H1 (cell line): ENCODE results near the gene TAF11L14. TPM values are rescaled to one million over a fixed set of nuclear protein-coding genes. Genes with fewer than 3 reads are reported as not detected.

Source experiments
- ATF3 ChIP-seq: IDR thresholded peaks from 2 replicates; pipeline ENCODE4 v1.6.1; 2011; ENCODE audit warnings: low read depth, mild to moderate bottlenecking, low read length; ENCODE audit not compliant: insufficient read depth
- CBX5 ChIP-seq: fragments of 300-800, 300-1000 bp; sonication (generic); IDR thresholded peaks from 2 replicates; pipeline ENCODE4 v1.7.1; 2016; ENCODE audit warnings: antibody characterized with exemption, low read length, low read depth
- CTCF ChIP-seq, 3 experiments: IDR thresholded peaks; 1 replicate in 2 of 3; 2 replicates in 1 of 3; pipeline versions ENCODE4 v1.5.1 to v1.6.1; 2011; ENCODE audit warnings: low read length in 3 of 3, mild to moderate bottlenecking in 3 of 3, inconsistent platforms in 2 of 3, low read depth in 1 of 3, moderate library complexity in 1 of 3; ENCODE audit not compliant: insufficient read depth in 1 of 3; ENCODE audit errors: control extremely low read depth in 1 of 3
- HDAC2 ChIP-seq, 2 experiments: fragments of 300-600 bp in 1 of 2; sonication (generic) in 1 of 2; IDR thresholded peaks; 2 replicates each; pipeline ENCODE4 v1.6.1; 2011 to 2012; ENCODE audit warnings: low read depth in 2 of 2, low read length in 2 of 2, mild to moderate bottlenecking in 2 of 2, moderate library complexity in 2 of 2, borderline replicate concordance in 1 of 2, inconsistent platforms in 1 of 2
- POLR2AphosphoS5 ChIP-seq: IDR thresholded peaks from 2 replicates; pipeline ENCODE4 v1.6.1; 2011; ENCODE audit warnings: low read depth, low read length
- SIX5 ChIP-seq: IDR thresholded peaks from 2 replicates; pipeline ENCODE4 v1.6.1; 2011; ENCODE audit warnings: mild to moderate bottlenecking, low read depth, low read length
- SRF ChIP-seq: IDR thresholded peaks from 2 replicates; pipeline ENCODE4 v1.6.1; 2011; ENCODE audit warnings: mild to moderate bottlenecking, low read depth, low read length, moderate library complexity
- SUZ12 ChIP-seq: fragments of 200-600 bp; sonication (generic); IDR thresholded peaks from 2 replicates; pipeline ENCODE4 v1.6.1; 2012; ENCODE audit warnings: mild to moderate bottlenecking, inconsistent platforms, low read length, moderate library complexity, mixed read lengths
- polyA plus RNA-seq, 7 experiments: library from polyadenylated mRNA; depleted of rRNA in 3 of 7; stranded (reverse) in 5 of 7; unstranded in 2 of 7; fragments of >200 nt in 5 of 7; fragments of 200-250 nt in 2 of 7; gene quantifications; 1 replicate in 5 of 7; 2 replicates in 1 of 7; 4 replicates in 1 of 7; pipeline versions ENCODE4 v1.2.1 to v1.2.3, GENCODE V29; 2011 to 2013; ENCODE audit warnings: missing spikeins in 2 of 7, mixed read lengths in 2 of 7
- total RNA-seq: library from RNA; stranded (reverse); fragmentation: NEBNext Ultra II Directional; extraction: Animal tissue kit (Norgen Biotek cat#: 25700); gene quantifications from 2 replicates; pipeline ENCODE4 v1.2.1, GENCODE V29; 2021

TAF11L14 gene
- total and polyA plus RNA-seq, 2 of the 8 experiments (the other 6 are each of a cell fraction or from before 2014, with no cell fraction given): not detected

- TF ChIP-seq CBX5 (no peak), HDAC2 (IDR thresholded peaks at IDR 0.05; ENCODE audit: borderline replicate concordance in 1 of 2, low read depth in 2 of 2, low read length in 2 of 2) (no peak), CTCF (IDR thresholded peaks at IDR 0.05; ENCODE audit: control extremely low read depth in 1 of 3, insufficient read depth in 1 of 3, low read depth in 1 of 3, low read length in 3 of 3) (no peak), SUZ12 (no peak), SIX5 (no peak), SRF (no peak), POLR2AphosphoS5 (no peak), ATF3 (no peak)
These were observed 44.6 kb downstream of the TAF11L14 start (continued) for GRCh38 chr5:17678751-17679324.
